BJ (cell line): ENCODE data around the gene RMI2. TPM values are rescaled to one million over a fixed set of nuclear protein-coding genes. Genes with fewer than 3 reads are reported as not detected.

Experiments
- CTCF ChIA-PET: fragments of 350-600 bp; formaldehyde crosslinking; extraction: SDS; loops from one replicate; lab custom pipeline; 2021; ENCODE audit warnings: antibody characterized with exemption, inconsistent platforms; lab: Yijun Ruan, JAX
- POLR2A ChIA-PET: fragments of 300-600 bp; sonication (Branson Sonifier 250); formaldehyde crosslinking; extraction: SDS; loops from one replicate; lab custom pipeline; 2021; ENCODE audit warnings: antibody characterized with exemption; lab: Charles Lee
- DNase-seq: peaks from one replicate; pipeline ENCODE4 v3.0.0-alpha.2; 2011; ENCODE audit warnings: low read depth
- H3K27me3 ChIP-seq: 2 replicates; pipeline ENCODE4 v1.6.0; 2011; ENCODE audit warnings: low read length; ENCODE audit not compliant: control insufficient read depth, insufficient read depth
- H3K36me3 ChIP-seq: 2 replicates; pipeline ENCODE4 v1.5.1; 2011; ENCODE audit warnings: low read length; ENCODE audit not compliant: control insufficient read depth, insufficient read depth
- H3K4me3 ChIP-seq: 2 replicates; pipeline ENCODE4 v1.5.1; 2011; ENCODE audit warnings: low read depth, mild to moderate bottlenecking, control low read depth, low read length
- polyA plus RNA-seq: library from polyadenylated mRNA; depleted of rRNA; stranded (reverse); fragments of >200 nt; gene quantifications from 2 replicates; pipeline ENCODE4 v1.2.3, GENCODE V29; 2011
- TF ChIP-seq, protein P1 (sequence below): IDR thresholded peaks from 2 replicates; pipeline ENCODE4 v1.5.1; 2011; ENCODE audit warnings: low read depth, mild to moderate bottlenecking, control low read depth, inconsistent platforms, low read length, moderate library complexity; ENCODE audit not compliant: insufficient read depth

RMI2 gene
- polyA plus RNA-seq, 1 experiment = 1.7 TPM

GRCh38 chr16:11395008-11395948 is 50.0 kb downstream of the RMI2 start:
- CTCF ChIA-PET = interaction anchor here (0.6 to 6.2 kb wide), 33 partner anchors 9 to 441 kb away, joined by 3 to 75 read pairs (median 4); no protein-coding TSS in a partner anchor
- 0 out of 2 replicates have a peak, but pooled peaks cover 2% of the 10 kb centered on the region for H3K27me3 ChIP-seq
- POLR2A ChIA-PET = no interaction called here
- DNase-seq = no peak
- H3K4me3 ChIP-seq = no peak overlapping the region
- H3K36me3 ChIP-seq = no peaks in the 10 kb centered on the region
- TF ChIP-seq, protein P1, sequence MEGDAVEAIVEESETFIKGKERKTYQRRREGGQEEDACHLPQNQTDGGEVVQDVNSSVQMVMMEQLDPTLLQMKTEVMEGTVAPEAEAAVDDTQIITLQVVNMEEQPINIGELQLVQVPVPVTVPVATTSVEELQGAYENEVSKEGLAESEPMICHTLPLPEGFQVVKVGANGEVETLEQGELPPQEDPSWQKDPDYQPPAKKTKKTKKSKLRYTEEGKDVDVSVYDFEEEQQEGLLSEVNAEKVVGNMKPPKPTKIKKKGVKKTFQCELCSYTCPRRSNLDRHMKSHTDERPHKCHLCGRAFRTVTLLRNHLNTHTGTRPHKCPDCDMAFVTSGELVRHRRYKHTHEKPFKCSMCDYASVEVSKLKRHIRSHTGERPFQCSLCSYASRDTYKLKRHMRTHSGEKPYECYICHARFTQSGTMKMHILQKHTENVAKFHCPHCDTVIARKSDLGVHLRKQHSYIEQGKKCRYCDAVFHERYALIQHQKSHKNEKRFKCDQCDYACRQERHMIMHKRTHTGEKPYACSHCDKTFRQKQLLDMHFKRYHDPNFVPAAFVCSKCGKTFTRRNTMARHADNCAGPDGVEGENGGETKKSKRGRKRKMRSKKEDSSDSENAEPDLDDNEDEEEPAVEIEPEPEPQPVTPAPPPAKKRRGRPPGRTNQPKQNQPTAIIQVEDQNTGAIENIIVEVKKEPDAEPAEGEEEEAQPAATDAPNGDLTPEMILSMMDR = no peak

GRCh38 chr16:11395949-11396240 is 50.6 kb downstream of the RMI2 start:
- Histone ChIP-seq H3K27me3 (0 out of 2 replicates have a peak, but pooled peaks cover 2% of the 10 kb centered on the region), H3K36me3 (no peaks in the 10 kb centered on the region), H3K4me3 (no peak overlapping the region)
- TF ChIP-seq, protein P1 = no peak
- POLR2A ChIA-PET = no interaction called here
- CTCF ChIA-PET = interaction anchor here (0.6 to 6.2 kb wide), 37 partner anchors 9 to 445 kb away, joined by 3 to 75 read pairs (median 4); no protein-coding TSS in a partner anchor
- DNase-seq = no peak

DNA sequence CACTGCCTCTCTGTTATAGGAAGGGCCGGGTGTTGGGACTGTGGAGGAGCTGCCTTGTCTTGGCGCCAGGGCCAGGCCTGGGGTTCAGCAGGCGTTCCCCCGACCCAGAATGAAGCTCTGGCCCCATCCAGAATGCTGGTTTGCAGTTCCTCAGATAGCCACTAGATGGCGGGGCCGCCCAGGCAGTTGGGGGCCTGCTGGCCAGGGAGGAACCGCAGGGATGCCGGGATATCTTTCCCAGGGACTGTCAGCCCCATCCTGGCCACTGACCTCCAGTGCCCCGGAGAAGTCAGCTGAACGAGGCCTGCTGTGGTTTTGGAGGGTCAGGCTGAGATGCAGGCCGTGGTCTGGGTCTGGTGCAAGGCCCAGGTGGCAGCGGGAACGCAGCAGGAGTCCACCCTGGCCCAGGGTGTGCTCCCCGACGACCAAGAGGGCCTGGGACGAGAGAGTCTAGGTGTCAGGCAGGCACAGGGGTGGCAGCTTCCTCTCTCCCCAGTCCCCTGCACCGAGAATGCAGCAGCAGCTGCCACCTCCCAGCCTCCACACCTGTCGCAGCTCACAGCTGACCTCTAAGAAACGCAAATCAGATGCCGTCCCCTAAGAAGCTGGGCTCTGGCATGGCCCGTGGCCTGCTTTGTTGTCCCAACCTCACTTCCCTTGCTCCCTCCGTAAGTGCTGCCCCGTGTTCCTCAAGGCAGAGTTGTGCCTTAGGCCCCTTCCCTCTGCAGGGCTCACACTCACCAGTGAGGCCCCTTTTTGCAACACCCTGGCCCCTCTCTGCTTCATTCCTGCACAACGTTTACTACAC is 51.2 kb downstream of the RMI2 start:
- H3K27me3 ChIP-seq = 0 out of 2 replicates have a peak, but pooled peaks cover 2% of the 10 kb centered on the region
- H3K4me3 ChIP-seq = no peak overlapping the region
- ChIA-PET POLR2A (no interaction called here), CTCF (interaction anchor here (0.6 to 6.2 kb wide), 38 partner anchors 10 to 612 kb away, joined by 3 to 75 read pairs (median 4); no protein-coding TSS in a partner anchor)
- no peak for DNase-seq
- no peaks in the 10 kb centered on the region for H3K36me3 ChIP-seq
- TF ChIP-seq, protein P1 = peak; percentile 99

- TF ChIP-seq, protein P1 = no peak
- ChIA-PET CTCF (interaction anchor here (1.3 to 6.2 kb wide), 4 partner anchors 9 to 434 kb away, joined by 4 to 75 read pairs (median 12); no protein-coding TSS in a partner anchor), POLR2A (no interaction called here)
- DNase-seq = no peak
- Histone ChIP-seq H3K36me3 (no peaks in the 10 kb centered on the region), H3K4me3 (no peak overlapping the region), H3K27me3 (0 out of 2 replicates have a peak, but pooled peaks cover 2% of the 10 kb centered on the region)
Observed at GRCh38 chr16:11398136-11398535, 52.9 kb downstream of the RMI2 start.
